SK-N-SH (cell line): ENCODE measurements around the gene RNU1-2. TPM values are rescaled to one million over a fixed set of nuclear protein-coding genes. Genes with fewer than 3 reads are reported as not detected.
"Not testable (repeated sequence)": the region's sequence is repeated elsewhere in the genome, so short reads cannot be mapped to it uniquely, and the experiment has no call there.

ENCODE experiments used
- CTCF ChIA-PET: fragments of 300-600, 350-600 bp; formaldehyde crosslinking; extraction: SDS; loops from one replicate; lab custom pipeline; 2021; lab: Yijun Ruan, JAX
- POLR2A ChIA-PET: fragments of 350-600 bp; sonication (Branson Sonifier 250); formaldehyde crosslinking; extraction: SDS; loops from one replicate; lab custom pipeline; 2020; ENCODE audit warnings: antibody characterized with exemption, inconsistent platforms; lab: Yijun Ruan, JAX
- DNase-seq: peaks from one replicate; pipeline ENCODE4 v3.0.0; 2012
- H2AFZ ChIP-seq: fragments of 200-600 bp; sonication (generic); 2 replicates; pipeline ENCODE4 v1.8.1; 2016; ENCODE audit warnings: antibody characterized with exemption, mild to moderate bottlenecking, low read depth
- H3F3A ChIP-seq: fragments of 200-600 bp; sonication (generic); replicated peaks from 2 replicates; pipeline ENCODE3; 2016; ENCODE audit warnings: antibody characterized with exemption, mild to moderate bottlenecking; ENCODE audit not compliant: insufficient read depth
- H3K27ac ChIP-seq, 2 experiments: fragments of 200-500 bp in 1 of 2; fragments of 200-600 bp in 1 of 2; sonication (Bioruptor generic) in 1 of 2; sonication (generic), shearing (Covaris generic) in 1 of 2; 2 replicates each; pipeline versions ENCODE4 v1.5.1 to v1.6.1; 2014 to 2016; ENCODE audit warnings: low read depth in 2 of 2, inconsistent platforms in 1 of 2, low read length in 1 of 2, mild to moderate bottlenecking in 1 of 2, mixed read lengths in 1 of 2
- H3K27me3 ChIP-seq: fragments of 200-600 bp; sonication (generic), shearing (Covaris generic); 2 replicates; pipeline ENCODE4 v1.6.1; 2016; ENCODE audit warnings: mixed run types; ENCODE audit not compliant: insufficient read depth
- H3K36me3 ChIP-seq, 2 experiments: fragments of 200-500 bp in 1 of 2; fragments of 200-600 bp in 1 of 2; sonication (Bioruptor generic) in 1 of 2; sonication (generic) in 1 of 2; replicated peaks in 1 of 2; 2 replicates each; pipeline versions ENCODE3 to v1.5.1; 2014 to 2016; ENCODE audit warnings: low read length in 1 of 2, mild to moderate bottlenecking in 1 of 2; ENCODE audit not compliant: insufficient read depth in 2 of 2, control insufficient read depth in 1 of 2
- H3K4me1 ChIP-seq, 2 experiments: fragments of 200-500 bp in 1 of 2; fragments of 200-600 bp in 1 of 2; sonication (Bioruptor generic) in 1 of 2; sonication (generic), shearing (Covaris generic) in 1 of 2; 2 replicates each; pipeline versions ENCODE4 v1.5.1 to v1.6.1; 2014 to 2016; ENCODE audit warnings: low read depth in 1 of 2, low read length in 1 of 2, mixed run types in 1 of 2; ENCODE audit not compliant: insufficient read depth in 2 of 2, control insufficient read depth in 1 of 2
- H3K4me2 ChIP-seq: fragments of 200-600 bp; sonication (generic), shearing (Covaris generic); 2 replicates; pipeline ENCODE4 v1.6.1; 2017; ENCODE audit warnings: mixed run types
- H3K4me3 ChIP-seq, 2 experiments: fragments of 200-500 bp in 1 of 2; fragments of 200-600 bp in 1 of 2; sonication (Bioruptor generic) in 1 of 2; sonication (generic), shearing (Covaris generic) in 1 of 2; 2 replicates each; pipeline versions ENCODE4 v1.5.1 to v1.8.1; 2014 to 2016; ENCODE audit warnings: low read depth in 2 of 2, inconsistent platforms in 1 of 2, low read length in 1 of 2, mild to moderate bottlenecking in 1 of 2, mixed read lengths in 1 of 2, moderate library complexity in 1 of 2
- H3K79me2 ChIP-seq: fragments of 200-600 bp; sonication (generic); 2 replicates; pipeline ENCODE4 v1.8.1; 2017; ENCODE audit warnings: mild to moderate bottlenecking; ENCODE audit not compliant: insufficient read depth
- H3K9ac ChIP-seq: fragments of 200-600 bp; sonication (generic); 2 replicates; pipeline ENCODE4 v1.6.1; 2017; ENCODE audit warnings: mixed run types
- H3K9me2 ChIP-seq: fragments of 200-600 bp; sonication (generic); 2 replicates; pipeline ENCODE4 v1.6.1; 2017; ENCODE audit warnings: mixed run types
- H3K9me3 ChIP-seq: fragments of 200-600 bp; sonication (generic); 2 replicates; pipeline ENCODE4 v1.6.1; 2017; ENCODE audit warnings: mixed run types, mild to moderate bottlenecking, moderate library complexity
- H4K20me1 ChIP-seq: fragments of 200-600 bp; sonication (generic); 2 replicates; pipeline ENCODE4 v1.6.1; 2017; ENCODE audit warnings: mild to moderate bottlenecking, mixed run types; ENCODE audit not compliant: insufficient read depth
- WGBS: methylation state at CpG from one replicate; pipeline ENCODE4 v1.1.6; 2017; ENCODE audit warnings: low lambda C conversion rate; 5-methylcytosine and 5-hydroxymethylcytosine counted together
- polyA plus RNA-seq, 3 experiments: library from polyadenylated mRNA; depleted of rRNA; stranded (reverse); fragments of >200 nt; gene quantifications; 2 replicates each; pipeline ENCODE4 v1.2.3, GENCODE V29; 2012

RNU1-2 gene
- polyA plus RNA-seq, 1 of the 3 experiments (the other 2 are of a cell fraction), result not detected

DNA sequence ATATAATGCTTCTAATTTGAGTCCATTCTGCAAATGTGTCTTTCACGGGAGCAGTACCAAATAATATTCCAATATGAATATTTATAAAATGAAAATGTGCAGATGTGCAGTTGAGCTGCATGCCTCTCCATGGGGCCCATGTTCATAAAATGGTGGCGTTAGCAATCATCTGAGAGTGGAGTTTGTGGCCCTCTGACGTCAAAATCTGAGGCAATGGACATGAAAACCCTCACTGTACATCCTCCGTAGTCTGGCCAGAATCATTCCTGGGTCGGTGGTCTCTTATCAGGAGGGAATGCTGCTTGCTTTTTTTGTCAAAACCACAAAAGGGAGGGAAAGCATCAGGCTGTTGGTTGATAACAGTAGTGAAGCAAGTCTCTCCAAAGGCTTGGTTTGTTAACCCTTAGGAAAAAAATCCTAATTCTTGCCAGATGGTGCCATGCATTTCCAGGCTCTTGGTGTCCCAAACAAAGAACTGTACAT, 5.2 kb upstream of the RNU1-2 start:
- POLR2A ChIA-PET, H3K36me3 ChIP-seq, H3K4me2 ChIP-seq, H3K27ac ChIP-seq, H3K79me2 ChIP-seq, H3K4me1 ChIP-seq, H3K9me2 ChIP-seq, CTCF ChIA-PET, DNase-seq, H4K20me1 ChIP-seq, H2AFZ ChIP-seq, H3F3A ChIP-seq, H3K4me3 ChIP-seq, H3K9me3 ChIP-seq, H3K9ac ChIP-seq: not testable (repeated sequence)
- H3K27me3 ChIP-seq, result peaks cover 21% of the 10 kb centered on the region; the same call in 1 of the 2 replicates
- whole genome bisulfite sequencing, result 51% methylated on average over 5 of the region's 5 CpGs

GRCh38 chr1:16891057-16891456, 4.7 kb upstream of the RNU1-2 start:
- H3F3A ChIP-seq, H4K20me1 ChIP-seq, H3K4me2 ChIP-seq, POLR2A ChIA-PET, CTCF ChIA-PET, H3K9ac ChIP-seq, H3K27ac ChIP-seq, H2AFZ ChIP-seq, H3K36me3 ChIP-seq, DNase-seq, H3K4me3 ChIP-seq, H3K79me2 ChIP-seq, H3K9me3 ChIP-seq, H3K9me2 ChIP-seq, H3K4me1 ChIP-seq: not testable (repeated sequence)
- WGBS, result 50% methylated on average over 4 of the region's 4 CpGs
- H3K27me3 ChIP-seq, result peaks cover 17% of the 10 kb centered on the region; the same call in 1 of the 2 replicates

GRCh38 chr1:16892978-16893525, 2.7 kb upstream of the RNU1-2 start:
- POLR2A ChIA-PET, result interaction anchor here (1.0 kb wide), 1 partner anchor 12 kb away, joined by 3 read pairs; no protein-coding TSS in a partner anchor
- H3K9me2 ChIP-seq, H3K4me3 ChIP-seq, CTCF ChIA-PET, H3K27me3 ChIP-seq, H2AFZ ChIP-seq, H3K4me1 ChIP-seq, H3K27ac ChIP-seq, H3K79me2 ChIP-seq, H3K9me3 ChIP-seq, H4K20me1 ChIP-seq, H3K4me2 ChIP-seq, H3K9ac ChIP-seq, H3K36me3 ChIP-seq, DNase-seq: not testable (repeated sequence)
- peaks cover 15% of the 10 kb centered on the region for H3F3A ChIP-seq
- WGBS, result 76% methylated on average over 5 of the region's 6 CpGs

DNA sequence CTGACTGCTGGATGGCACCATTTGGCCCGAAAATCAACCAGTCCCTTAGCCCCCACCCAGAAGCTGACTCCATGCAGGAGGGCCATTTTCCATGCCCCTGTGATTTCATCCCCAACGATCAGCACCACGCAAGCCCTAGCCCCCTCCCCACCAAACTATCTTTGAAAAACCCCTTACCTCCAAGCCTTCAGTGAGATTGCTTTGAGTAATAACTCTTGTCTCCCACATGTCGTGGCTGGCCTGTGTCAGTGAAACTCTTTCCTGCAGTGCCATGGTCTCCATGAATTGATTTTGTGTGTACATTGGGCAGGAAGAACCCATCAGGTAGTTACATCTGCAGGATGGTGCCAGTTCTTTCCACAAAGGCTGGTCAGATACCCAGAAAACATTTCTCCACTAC, 2.0 kb upstream of the RNU1-2 start:
- H2AFZ ChIP-seq, H3K79me2 ChIP-seq, H3K4me3 ChIP-seq, H3K4me2 ChIP-seq, H3K9me2 ChIP-seq, H3K36me3 ChIP-seq, DNase-seq, CTCF ChIA-PET, H3K9ac ChIP-seq, POLR2A ChIA-PET, H3K9me3 ChIP-seq, H4K20me1 ChIP-seq, H3K4me1 ChIP-seq, H3K27me3 ChIP-seq, H3K27ac ChIP-seq: not testable (repeated sequence)
- WGBS, result 75% methylated on average over 4 of the region's 4 CpGs
- peaks cover 23% of the 10 kb centered on the region for H3F3A ChIP-seq

DNA sequence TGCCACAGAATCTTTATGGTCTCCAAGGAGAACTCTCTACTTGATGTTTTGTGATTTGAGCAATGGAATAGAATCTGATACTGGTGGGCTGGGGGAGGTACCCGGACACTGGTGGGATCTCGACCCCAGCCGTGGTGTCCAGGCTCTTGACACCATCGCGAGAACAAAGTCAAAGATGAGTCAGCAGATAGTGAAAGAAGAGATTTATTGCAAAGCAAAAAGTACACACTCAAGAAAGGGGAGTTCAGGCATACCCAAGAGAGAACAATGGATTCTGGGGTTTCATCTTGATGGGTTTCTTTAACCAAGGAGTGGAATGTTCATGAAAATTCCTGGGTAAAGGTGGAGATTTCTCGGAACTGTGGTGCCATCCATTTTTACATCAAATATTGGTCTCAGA, 1.4 kb upstream of the RNU1-2 start:
- H3K9me2 ChIP-seq, H3K4me1 ChIP-seq, H3K27ac ChIP-seq, DNase-seq, H3K4me3 ChIP-seq, CTCF ChIA-PET, POLR2A ChIA-PET, H3K79me2 ChIP-seq, H3K9me3 ChIP-seq, H3K9ac ChIP-seq, H3K27me3 ChIP-seq, H4K20me1 ChIP-seq, H2AFZ ChIP-seq, H3K36me3 ChIP-seq, H3K4me2 ChIP-seq: not testable (repeated sequence)
- H3F3A ChIP-seq, result peaks cover 24% of the 10 kb centered on the region
- 85% methylated on average over 6 of the region's 6 CpGs for WGBS

GRCh38 chr1:16895233-16895597, 565 bp upstream of the RNU1-2 start:
- H3K79me2 ChIP-seq, DNase-seq, H3K36me3 ChIP-seq, H3K9me3 ChIP-seq, POLR2A ChIA-PET, CTCF ChIA-PET, H4K20me1 ChIP-seq, H3K9me2 ChIP-seq, H3K27me3 ChIP-seq, H3K4me1 ChIP-seq: not testable (repeated sequence)
- Histone ChIP-seq H3K27ac (peak overlapping the region; percentile 57 to 70), H3F3A (peaks cover 24% of the 10 kb centered on the region), H2AFZ (peak overlapping the region; percentile 96), H3K9ac (peak overlapping the region; percentile 80; the same call in 1 of the 2 replicates), H3K4me3 (peak overlapping the region; percentile 33 to 47), H3K4me2 (peak overlapping the region; percentile 59)
- 22% methylated on average over 3 of the region's 6 CpGs for WGBS
